Activated CD4-positive, alpha-beta T cell treated with anti-CD3 and anti-CD28 coated beads for 4 hours (primary cell): ENCODE results near the gene ELP2.
"Not testable (repeated sequence)": the region's sequence is repeated elsewhere in the genome, so short reads cannot be mapped to it uniquely, and the experiment has no call there.

Experiments
- DNase-seq, 2 donors: peaks; one replicate each; pipeline ENCODE4 v3.0.0-alpha.2; 2020

Gene ELP2

GRCh38 chr18:36194600-36195315 is 65.1 kb downstream of the ELP2 start:
- no peak for DNase-seq

GRCh38 chr18:36195427-36196122 is 65.9 kb downstream of the ELP2 start:
- DNase-seq: no peak

- DNase-seq: no peak
These were observed 66.7 kb downstream of the ELP2 start for GRCh38 chr18:36196238-36196995.

- no peak for DNase-seq
These were observed 67.9 kb downstream of the ELP2 start for GRCh38 chr18:36197511-36198166.

- DNase-seq: no peak
These were observed 70.1 kb downstream of the ELP2 start for GRCh38 chr18:36199691-36200295.

- DNase-seq: no peak
These were observed 70.7 kb downstream of the ELP2 start for GRCh38 chr18:36200354-36200771.

- DNase-seq: no peak
These were observed 72.1 kb downstream of the ELP2 start for GRCh38 chr18:36201765-36202164.

- DNase-seq: no peak
These were observed 73.7 kb downstream of the ELP2 start for GRCh38 chr18:36203360-36203895.

- no peak for DNase-seq
These were observed 75.5 kb downstream of the ELP2 start for GRCh38 chr18:36205166-36205565.

GRCh38 chr18:36207303-36207702 is 77.6 kb downstream of the ELP2 start:
- DNase-seq: no peak

- DNase-seq: not testable (repeated sequence)
These were observed 78.3 kb downstream of the ELP2 start for GRCh38 chr18:36207969-36208368.

GRCh38 chr18:36211612-36212065 is 81.9 kb downstream of the ELP2 start:
- no peak for DNase-seq

GRCh38 chr18:36212301-36213171 is 82.8 kb downstream of the ELP2 start:
- no peak for DNase-seq

- no peak for DNase-seq
These were observed 85.1 kb downstream of the ELP2 start for GRCh38 chr18:36214811-36215210.

- no peak for DNase-seq
These were observed 85.9 kb downstream of the ELP2 start for GRCh38 chr18:36215577-36215976.

GRCh38 chr18:36217348-36217747 is 87.6 kb downstream of the ELP2 start:
- DNase-seq: no peak

- DNase-seq: no peak
These were observed 99.5 kb downstream of the ELP2 start for GRCh38 chr18:36229188-36229587.
